ENCODE results near the gene PAPPA2. TPM values are rescaled to one million over a fixed set of nuclear protein-coding genes. Genes with fewer than 3 reads are reported as not detected.
A peak's percentile ranks its signal among the peaks of the same experiment; 100 is the strongest.

The PAPPA2 gene
- total and polyA plus RNA-seq, 9 of the 15 experiments (the other 6 are each of a cell fraction or from before 2014, with no cell fraction given), result 0.01 to 0.15 (median 0.05) TPM; not detected in 2

DNA sequence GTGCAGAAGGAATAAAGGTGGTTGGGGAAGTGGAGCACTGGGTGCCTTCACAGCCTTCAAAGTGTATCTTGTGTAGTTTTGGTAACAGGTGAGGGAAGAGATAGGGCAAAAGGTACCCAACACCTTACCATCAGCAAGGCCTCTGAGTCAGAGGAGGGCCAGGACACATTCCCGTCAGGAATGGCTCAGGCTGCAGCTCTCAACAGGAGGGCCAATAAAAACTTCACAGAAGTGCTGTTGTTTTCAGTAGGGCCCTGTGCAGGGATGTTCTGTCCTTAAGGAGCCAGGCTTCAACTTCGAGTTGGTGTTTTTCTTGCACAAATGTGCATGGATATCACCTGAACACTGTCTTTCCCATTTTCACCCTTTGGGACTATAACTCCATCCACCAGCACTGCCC, 368.2 kb downstream of the PAPPA2 start:
- ChIA-PET CTCF (ENCODE audit: low intra/inter-chr PET ratio) (no interaction called here), POLR2A (no interaction called here)
- ATAC-seq, result peak; percentile 38; the same call in 2 of the 3 replicates
- no peak overlapping the region for H3K4me3 ChIP-seq
- no peaks in the 10 kb centered on the region for H3K9me3 ChIP-seq (replicated peaks; ENCODE audit: control insufficient read depth, insufficient read depth, low read depth, low read length)
- H3K27me3 ChIP-seq (ENCODE audit: control insufficient read depth in 2 of 2, insufficient read depth in 2 of 2, low read length in 2 of 2), result peaks cover 0 to 21% of the 10 kb centered on the region in 2 experiments; a peak in 3 of 5 replicates
- in situ Hi-C loops (cut with MboI), result no loop called here
- no peak overlapping the region for H3K27ac ChIP-seq (ENCODE audit: extremely low read depth, low read depth, low read length)
- intact Hi-C loops (cut with micrococcal nuclease), result loop anchor here (5.0 kb wide), 1 partner anchor 1239 kb away; no protein-coding TSS in a partner anchor
- H3K4me2 ChIP-seq (ENCODE audit: insufficient read depth, low read length), result no peak overlapping the region
- no TSS peak for BruUV-seq (replicated peaks)
- H3K4me1 ChIP-seq (replicated peaks in 1 of 2; ENCODE audit: control insufficient read depth in 2 of 2, insufficient read depth in 2 of 2, low read length in 2 of 2), result no peaks in the 10 kb centered on the region
- no peak overlapping the region for H2AFZ ChIP-seq (ENCODE audit: low read depth, low read length)
- H4K20me1 ChIP-seq (replicated peaks; ENCODE audit: control insufficient read depth, insufficient read depth, low read length), result no peaks in the 10 kb centered on the region
- 0% methylated on average over 2 of the region's 2 CpGs for WGBS (ENCODE audit: insufficient coverage, low coverage, missing lambda C conversion rate)
- FAIRE-seq, result no peak
- H3K36me3 ChIP-seq (ENCODE audit: control insufficient read depth, insufficient read depth, low read length), result no peaks in the 10 kb centered on the region
- no peak for DNase-seq (ENCODE audit: extremely low read depth in 1 of 4, low spot score in 3 of 4)
- no peaks in the 10 kb centered on the region for H3K9me1 ChIP-seq (ENCODE audit: control insufficient read depth, insufficient read depth, low read length)
- H3K79me2 ChIP-seq (ENCODE audit: control insufficient read depth, insufficient read depth, low read length), result no peaks in the 10 kb centered on the region
- no peak for TF ChIP-seq MYC (IDR thresholded peaks at IDR 0.05; ENCODE audit: low read depth, low read length)
- no peak for TF ChIP-seq MYC (CRISPR knock-in tag; IDR thresholded peaks at IDR 0.05; ENCODE audit: borderline replicate concordance, low read depth)
- no peak for TF ChIP-seq ZNF584 (CRISPR knock-in tag; IDR thresholded peaks at IDR 0.05; ENCODE audit: low read depth)
- no peak overlapping the region for H3K9ac ChIP-seq (ENCODE audit: insufficient read depth in 1 of 2, low read depth in 2 of 2, low read length in 2 of 2)

DNA sequence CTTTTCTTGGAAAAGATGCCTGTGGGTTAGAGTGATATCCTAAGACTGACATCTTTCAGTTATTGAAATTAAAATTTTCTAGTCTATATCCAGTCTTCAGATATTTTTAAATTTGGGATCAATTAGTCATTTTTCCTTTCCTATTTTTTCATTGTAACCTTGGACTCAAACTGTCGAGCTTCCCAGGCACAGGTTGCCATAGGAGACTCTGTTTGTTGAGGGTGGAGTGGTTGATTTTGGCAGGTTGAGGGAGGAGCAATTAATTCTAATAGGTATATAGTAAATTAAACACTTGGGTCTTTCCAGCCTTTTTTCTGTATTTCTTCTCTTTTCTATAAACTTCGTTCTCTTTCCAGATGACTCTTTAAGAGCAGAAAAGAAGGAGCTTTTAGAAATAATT, 374.7 kb downstream of the PAPPA2 start:
- ChIA-PET POLR2A (no interaction called here), CTCF (ENCODE audit: low intra/inter-chr PET ratio) (no interaction called here)
- ATAC-seq (no peak), FAIRE-seq (no peak), DNase-seq (ENCODE audit: extremely low read depth in 1 of 4, low spot score in 3 of 4) (no peak)
- no peak overlapping the region for H3K4me3 ChIP-seq
- no peak overlapping the region for H3K9ac ChIP-seq (ENCODE audit: insufficient read depth in 1 of 2, low read depth in 2 of 2, low read length in 2 of 2)
- intact Hi-C loops (cut with micrococcal nuclease), result no loop called here
- WGBS (ENCODE audit: insufficient coverage, low coverage, missing lambda C conversion rate), result 0% methylated on average over 2 of the region's 2 CpGs
- no peak overlapping the region for H2AFZ ChIP-seq (ENCODE audit: low read depth, low read length)
- in situ Hi-C loops (cut with MboI), result no loop called here
- H3K79me2 ChIP-seq (ENCODE audit: control insufficient read depth, insufficient read depth, low read length), result no peaks in the 10 kb centered on the region
- no peaks in the 10 kb centered on the region for H3K9me1 ChIP-seq (ENCODE audit: control insufficient read depth, insufficient read depth, low read length)
- H3K27ac ChIP-seq (ENCODE audit: extremely low read depth, low read depth, low read length), result no peak overlapping the region
- H3K9me3 ChIP-seq (replicated peaks; ENCODE audit: control insufficient read depth, insufficient read depth, low read depth, low read length), result no peaks in the 10 kb centered on the region
- H4K20me1 ChIP-seq (replicated peaks; ENCODE audit: control insufficient read depth, insufficient read depth, low read length), result no peaks in the 10 kb centered on the region
- peaks cover 6 to 14% of the 10 kb centered on the region in 2 experiments; a peak in 4 of 5 replicates for H3K27me3 ChIP-seq (ENCODE audit: control insufficient read depth in 2 of 2, insufficient read depth in 2 of 2, low read length in 2 of 2)
- no peaks in the 10 kb centered on the region for H3K36me3 ChIP-seq (ENCODE audit: control insufficient read depth, insufficient read depth, low read length)
- no peaks in the 10 kb centered on the region for H3K4me1 ChIP-seq (replicated peaks in 1 of 2; ENCODE audit: control insufficient read depth in 2 of 2, insufficient read depth in 2 of 2, low read length in 2 of 2)
- H3K4me2 ChIP-seq (ENCODE audit: insufficient read depth, low read length), result no peak overlapping the region
- no TSS peak for BruUV-seq (replicated peaks)
- TF ChIP-seq ZNF561 (CRISPR knock-in tag; conservative IDR thresholded peaks at IDR 0.05) (no peak), NFRKB (IDR thresholded peaks at IDR 0.05; ENCODE audit: low read depth) (no peak), POLR2H (tag; IDR thresholded peaks at IDR 0.05; ENCODE audit: low read depth) (no peak), JUNB (CRISPR knock-in tag; conservative IDR thresholded peaks at IDR 0.05) (no peak), ZSCAN32 (CRISPR knock-in tag; IDR thresholded peaks at IDR 0.05) (no peak)
- TF ChIP-seq, protein P1, sequence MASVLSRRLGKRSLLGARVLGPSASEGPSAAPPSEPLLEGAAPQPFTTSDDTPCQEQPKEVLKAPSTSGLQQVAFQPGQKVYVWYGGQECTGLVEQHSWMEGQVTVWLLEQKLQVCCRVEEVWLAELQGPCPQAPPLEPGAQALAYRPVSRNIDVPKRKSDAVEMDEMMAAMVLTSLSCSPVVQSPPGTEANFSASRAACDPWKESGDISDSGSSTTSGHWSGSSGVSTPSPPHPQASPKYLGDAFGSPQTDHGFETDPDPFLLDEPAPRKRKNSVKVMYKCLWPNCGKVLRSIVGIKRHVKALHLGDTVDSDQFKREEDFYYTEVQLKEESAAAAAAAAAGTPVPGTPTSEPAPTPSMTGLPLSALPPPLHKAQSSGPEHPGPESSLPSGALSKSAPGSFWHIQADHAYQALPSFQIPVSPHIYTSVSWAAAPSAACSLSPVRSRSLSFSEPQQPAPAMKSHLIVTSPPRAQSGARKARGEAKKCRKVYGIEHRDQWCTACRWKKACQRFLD (CRISPR knock-in tag; IDR thresholded peaks at IDR 0.05), result no peak
- TF ChIP-seq, protein P2, sequence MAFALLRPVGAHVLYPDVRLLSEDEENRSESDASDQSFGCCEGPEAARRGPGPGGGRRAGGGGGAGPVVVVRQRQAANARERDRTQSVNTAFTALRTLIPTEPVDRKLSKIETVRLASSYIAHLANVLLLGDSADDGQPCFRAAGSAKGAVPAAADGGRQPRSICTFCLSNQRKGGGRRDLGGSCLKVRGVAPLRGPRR (CRISPR knock-in tag; IDR thresholded peaks at IDR 0.05), result no peak
